ENCODE measurements around the gene STPG1.

Gene STPG1

GRCh38 chr1:24317956-24318614 is 95.5 kb downstream of the STPG1 start:
- DNase-seq (ENCODE audit: low spot score), result no peak

DNA sequence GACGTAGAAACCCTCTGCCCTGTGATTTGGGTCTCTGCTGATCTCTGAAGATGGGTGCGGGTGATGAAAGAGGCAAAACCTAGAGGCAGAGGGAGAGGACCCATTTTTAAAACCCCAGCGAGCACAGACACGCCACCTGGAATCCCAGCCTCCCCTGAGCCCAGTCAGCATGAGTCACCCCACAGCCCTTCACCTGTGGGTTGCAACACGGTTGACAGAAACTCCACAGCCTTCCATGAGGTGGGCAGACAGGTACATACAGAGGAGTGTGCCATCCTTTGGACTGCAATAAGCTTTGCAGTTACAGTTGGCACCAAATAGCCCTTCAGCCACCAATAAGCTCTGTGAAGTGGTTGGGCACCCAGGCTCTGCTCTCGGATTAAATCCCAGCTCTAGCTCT is 96.5 kb downstream of the STPG1 start:
- DNase-seq (ENCODE audit: low spot score), result no peak

DNA sequence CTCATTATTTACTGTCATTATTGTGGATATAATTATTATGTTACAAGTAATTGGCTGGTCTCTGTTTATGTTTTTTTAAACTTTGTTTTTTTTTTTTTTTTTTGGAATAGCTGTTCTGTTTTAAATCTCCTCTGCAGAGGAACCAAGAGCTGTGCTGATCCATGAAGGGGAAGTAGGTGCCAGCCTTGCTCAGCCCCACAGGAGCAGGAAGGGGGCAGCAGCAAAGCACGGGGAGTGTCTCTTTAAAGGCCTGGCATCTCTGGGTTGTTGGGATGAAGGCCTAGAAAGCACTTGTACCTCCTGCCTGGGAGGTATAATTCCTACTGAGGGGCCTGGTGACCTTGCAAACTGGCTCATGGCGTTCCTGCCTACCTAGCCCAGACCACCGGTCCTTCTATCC is 96.9 kb downstream of the STPG1 start:
- DNase-seq (ENCODE audit: low spot score), result no peak

- DNase-seq (ENCODE audit: low spot score), result no peak
These were observed 98.2 kb downstream of the STPG1 start for GRCh38 chr1:24315391-24315790.

GRCh38 chr1:24311741-24312140 is 101.8 kb downstream of the STPG1 start:
- DNase-seq (ENCODE audit: low spot score), result no peak

GRCh38 chr1:24311234-24311633 is 102.3 kb downstream of the STPG1 start:
- DNase-seq (ENCODE audit: low spot score), result no peak

DNA sequence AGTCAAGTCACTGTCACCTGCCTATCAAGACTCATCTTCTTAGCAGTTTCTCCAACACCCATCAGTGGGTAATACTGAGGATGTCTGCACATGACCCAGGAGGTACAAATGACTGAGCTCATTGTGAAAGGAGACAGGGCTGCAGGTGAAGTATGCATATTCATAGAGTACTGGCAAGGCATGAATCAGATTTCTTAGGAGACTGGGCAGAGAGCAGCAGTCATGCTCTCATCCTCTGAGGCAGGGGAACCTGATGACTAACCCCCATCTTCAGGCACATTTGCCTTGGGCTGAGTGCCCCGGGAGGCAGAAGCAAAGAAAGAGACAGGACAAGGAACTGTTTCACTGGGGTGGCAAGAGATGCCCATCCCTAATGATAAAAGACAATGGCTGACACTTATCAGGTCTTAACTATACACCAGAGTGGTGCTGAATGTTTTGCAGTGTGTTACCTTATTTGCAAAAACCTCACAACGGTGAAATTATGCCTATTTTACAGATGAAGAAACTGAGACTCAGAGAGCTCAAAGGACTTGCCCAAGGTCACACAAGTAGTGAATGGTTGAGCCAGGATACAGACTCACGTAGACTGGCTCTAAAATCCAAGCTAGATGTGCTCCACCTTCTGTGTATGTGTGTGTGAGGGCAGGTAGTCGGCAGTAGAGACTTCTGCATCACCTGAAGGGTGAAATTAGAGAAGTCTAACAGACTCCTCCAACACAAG is 103.7 kb downstream of the STPG1 start:
- DNase-seq (ENCODE audit: low spot score), result no peak

DNA sequence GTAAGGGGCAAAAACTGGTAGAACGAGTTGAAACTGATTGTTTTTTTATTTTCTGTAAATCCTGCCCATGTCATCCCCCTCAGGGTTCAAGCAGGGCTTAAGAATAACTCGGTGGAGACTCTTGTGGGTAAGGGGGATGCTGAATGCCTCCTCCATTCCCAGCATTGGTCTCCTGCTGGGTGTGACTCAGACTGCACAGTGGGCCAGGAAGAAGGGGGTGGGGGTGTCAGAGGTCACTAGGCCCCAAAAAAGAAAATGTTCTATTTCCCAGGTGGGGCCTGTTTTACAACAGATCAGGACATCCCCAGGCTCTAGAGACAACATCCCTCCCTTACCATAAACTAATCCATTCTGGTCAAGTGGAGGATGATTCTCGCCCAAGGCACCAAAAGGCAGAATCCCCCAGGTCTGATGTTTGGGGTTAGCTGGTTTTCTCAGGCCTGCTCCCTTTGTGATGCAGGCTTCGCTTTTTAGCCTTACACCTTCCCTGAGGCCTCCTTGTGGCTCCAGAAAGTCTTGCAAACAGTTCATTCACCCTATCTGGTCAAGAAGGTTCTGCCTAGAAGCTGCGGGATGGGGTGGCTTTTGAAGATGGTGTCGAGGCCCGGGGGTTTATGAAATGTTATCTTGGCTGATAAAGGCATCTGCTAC is 105.1 kb downstream of the STPG1 start:
- DNase-seq (ENCODE audit: low spot score), result no peak
